ENCODE data around the gene MKI67. TPM values are rescaled to one million over a fixed set of nuclear protein-coding genes. Genes with fewer than 3 reads are reported as not detected.
A peak's percentile ranks its signal among the peaks of the same experiment; 100 is the strongest.

MKI67 gene
- total RNA-seq, 3 donors from 2014 or later = 5.4 to 5.7 (median 5.4) TPM

GRCh38 chr10:128073890-128074289 lies 52.3 kb downstream of the MKI67 start:
- H3K4me3 Mint-ChIP-seq = no peak overlapping the region
- ATAC-seq (no peak), DNase-seq (no peak)
- no peaks in the 10 kb centered on the region for H3K27me3 Mint-ChIP-seq (ENCODE audit: low read depth)
- no peaks in the 10 kb centered on the region for H3K9me3 Mint-ChIP-seq
- H3K36me3 Mint-ChIP-seq (ENCODE audit: insufficient read depth) = peaks cover 50% of the 10 kb centered on the region
- peaks cover 7% of the 10 kb centered on the region for H3K4me1 Mint-ChIP-seq (ENCODE audit: low read depth)

- H3K4me1 Mint-ChIP-seq (ENCODE audit: low read depth) = peaks cover 7% of the 10 kb centered on the region
- H3K4me3 Mint-ChIP-seq = no peak overlapping the region
- H3K36me3 Mint-ChIP-seq (ENCODE audit: insufficient read depth) = peaks cover 50% of the 10 kb centered on the region
- ATAC-seq (no peak), DNase-seq (no peak)
- H3K27me3 Mint-ChIP-seq (ENCODE audit: low read depth) = no peaks in the 10 kb centered on the region
- H3K9me3 Mint-ChIP-seq = no peaks in the 10 kb centered on the region
Measured at GRCh38 chr10:128072941-128073645, 53.1 kb downstream of the MKI67 start.

DNA sequence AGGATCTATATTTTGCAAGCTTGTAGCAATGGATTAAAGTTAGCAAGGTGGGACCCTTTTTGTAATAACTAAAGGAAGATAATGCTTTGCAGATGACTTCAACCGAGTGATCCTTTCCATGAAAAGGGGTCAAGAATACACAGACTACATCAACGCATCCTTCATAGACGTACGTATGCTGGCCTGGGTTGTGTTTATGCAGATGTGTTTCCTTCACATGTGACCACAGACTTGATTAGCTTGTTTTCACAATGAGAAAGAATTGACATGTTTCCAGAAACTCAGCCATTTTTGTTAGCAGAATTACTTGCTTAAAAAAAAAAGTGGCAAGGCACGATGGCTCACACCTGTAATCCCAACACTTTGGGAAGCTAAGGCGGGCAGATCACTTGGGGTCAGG lies 54.2 kb downstream of the MKI67 start:
- no peak for ATAC-seq
- Mint-ChIP-seq H3K4me3 (no peak overlapping the region), H3K36me3 (ENCODE audit: insufficient read depth) (peaks cover 55% of the 10 kb centered on the region), H3K9me3 (no peaks in the 10 kb centered on the region), H3K4me1 (ENCODE audit: low read depth) (peaks cover 11% of the 10 kb centered on the region), H3K27me3 (ENCODE audit: low read depth) (no peaks in the 10 kb centered on the region)
- DNase-seq = no peak

DNA sequence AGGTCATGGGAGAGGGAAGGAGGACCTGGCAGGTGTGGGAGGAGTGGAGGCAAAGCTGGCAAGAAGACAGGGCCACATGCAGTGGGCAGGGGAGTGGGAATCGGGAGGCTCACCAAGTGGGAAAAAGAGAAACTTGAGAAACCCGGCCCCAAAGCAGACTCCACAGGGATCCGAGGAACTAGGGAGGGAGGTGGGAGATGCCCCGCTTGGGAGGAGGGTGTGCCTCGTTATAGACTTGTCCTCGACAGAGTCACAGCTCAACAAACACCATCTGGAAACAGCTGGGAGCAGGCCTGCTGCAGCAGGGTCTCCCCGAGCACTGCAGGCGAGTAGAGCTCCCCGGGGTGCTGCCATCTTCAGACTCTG lies 54.8 kb downstream of the MKI67 start:
- no peak for DNase-seq
- ATAC-seq = no peak
- no peaks in the 10 kb centered on the region for H3K9me3 Mint-ChIP-seq
- peaks cover 59% of the 10 kb centered on the region for H3K36me3 Mint-ChIP-seq (ENCODE audit: insufficient read depth)
- H3K4me1 Mint-ChIP-seq (ENCODE audit: low read depth) = peaks cover 18% of the 10 kb centered on the region
- no peaks in the 10 kb centered on the region for H3K27me3 Mint-ChIP-seq (ENCODE audit: low read depth)
- no peak overlapping the region for H3K4me3 Mint-ChIP-seq

DNA sequence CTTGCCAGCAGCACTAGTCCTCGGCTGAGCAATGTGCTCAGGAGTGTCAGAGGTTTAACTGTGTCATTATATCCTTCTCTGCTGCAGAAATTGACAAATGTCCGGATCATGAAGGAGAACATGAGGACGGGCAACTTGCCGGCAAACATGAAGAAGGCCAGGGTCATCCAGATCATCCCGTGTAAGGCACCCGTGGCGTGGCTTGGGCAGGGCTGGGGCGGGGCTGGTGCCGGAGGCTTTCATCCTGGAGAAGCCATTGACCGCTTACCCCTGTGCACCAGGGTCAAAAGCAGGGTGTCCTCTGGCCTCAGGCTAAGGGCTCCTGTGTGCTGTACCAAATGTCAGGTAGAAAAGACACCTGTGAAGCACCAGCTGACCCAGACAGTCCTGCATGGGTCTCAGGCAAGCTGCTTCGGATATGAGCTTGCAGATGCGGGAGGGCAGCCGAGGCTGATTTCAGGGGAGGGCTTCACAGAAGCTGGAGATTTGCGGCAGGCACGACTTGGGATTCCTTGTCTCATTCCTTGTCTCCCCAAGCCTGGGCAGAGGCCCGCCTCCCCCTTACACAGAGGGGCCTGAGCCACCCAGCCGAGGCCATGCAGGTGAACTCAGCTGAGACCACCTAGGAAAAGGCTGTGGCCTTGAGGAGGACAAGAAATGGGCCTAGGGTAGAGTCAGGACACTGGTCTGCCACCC lies 55.4 kb downstream of the MKI67 start:
- H3K36me3 Mint-ChIP-seq (ENCODE audit: insufficient read depth) = peaks cover 62% of the 10 kb centered on the region
- H3K4me3 Mint-ChIP-seq = no peak overlapping the region
- DNase-seq = no peak
- no peaks in the 10 kb centered on the region for H3K27me3 Mint-ChIP-seq (ENCODE audit: low read depth)
- no peak for ATAC-seq
- peaks cover 23% of the 10 kb centered on the region for H3K4me1 Mint-ChIP-seq (ENCODE audit: low read depth)
- no peaks in the 10 kb centered on the region for H3K9me3 Mint-ChIP-seq

GRCh38 chr10:128070161-128070560 lies 56.1 kb downstream of the MKI67 start:
- H3K9me3 Mint-ChIP-seq = no peaks in the 10 kb centered on the region
- DNase-seq = no peak
- peaks cover 63% of the 10 kb centered on the region for H3K36me3 Mint-ChIP-seq (ENCODE audit: insufficient read depth)
- no peak overlapping the region for H3K4me3 Mint-ChIP-seq
- ATAC-seq = no peak
- H3K4me1 Mint-ChIP-seq (ENCODE audit: low read depth) = peaks cover 30% of the 10 kb centered on the region
- no peaks in the 10 kb centered on the region for H3K27me3 Mint-ChIP-seq (ENCODE audit: low read depth)

- peaks cover 37% of the 10 kb centered on the region for H3K4me1 Mint-ChIP-seq (ENCODE audit: low read depth)
- ATAC-seq (no peak), DNase-seq (peak; percentile 79)
- H3K36me3 Mint-ChIP-seq (ENCODE audit: insufficient read depth) = peaks cover 61% of the 10 kb centered on the region
- no peak overlapping the region for H3K4me3 Mint-ChIP-seq
- no peaks in the 10 kb centered on the region for H3K9me3 Mint-ChIP-seq
- no peaks in the 10 kb centered on the region for H3K27me3 Mint-ChIP-seq (ENCODE audit: low read depth)
Measured at GRCh38 chr10:128069351-128070051, 56.7 kb downstream of the MKI67 start.

- ATAC-seq = no peak
- Mint-ChIP-seq H3K27me3 (ENCODE audit: low read depth) (no peaks in the 10 kb centered on the region), H3K36me3 (ENCODE audit: insufficient read depth) (peaks cover 56% of the 10 kb centered on the region), H3K9me3 (no peaks in the 10 kb centered on the region), H3K4me3 (no peak overlapping the region), H3K4me1 (ENCODE audit: low read depth) (peaks cover 44% of the 10 kb centered on the region)
- no peak for DNase-seq
Measured at GRCh38 chr10:128068398-128069285, 57.6 kb downstream of the MKI67 start.

- Mint-ChIP-seq H3K9me3 (no peaks in the 10 kb centered on the region), H3K4me1 (ENCODE audit: low read depth) (peaks cover 47% of the 10 kb centered on the region), H3K27me3 (ENCODE audit: low read depth) (no peaks in the 10 kb centered on the region), H3K36me3 (ENCODE audit: insufficient read depth) (peaks cover 55% of the 10 kb centered on the region), H3K4me3 (no peak overlapping the region)
- no peak for ATAC-seq
- no peak for DNase-seq
Measured at GRCh38 chr10:128067691-128068397, 58.4 kb downstream of the MKI67 start.

GRCh38 chr10:128066870-128067382 lies 59.3 kb downstream of the MKI67 start:
- H3K4me3 Mint-ChIP-seq = no peak overlapping the region
- DNase-seq (no peak), ATAC-seq (no peak)
- peaks cover 56% of the 10 kb centered on the region for H3K4me1 Mint-ChIP-seq (ENCODE audit: low read depth)
- no peaks in the 10 kb centered on the region for H3K9me3 Mint-ChIP-seq
- H3K27me3 Mint-ChIP-seq (ENCODE audit: low read depth) = no peaks in the 10 kb centered on the region
- peaks cover 56% of the 10 kb centered on the region for H3K36me3 Mint-ChIP-seq (ENCODE audit: insufficient read depth)

GRCh38 chr10:128065881-128066534 lies 60.2 kb downstream of the MKI67 start:
- H3K36me3 Mint-ChIP-seq (ENCODE audit: insufficient read depth) = peaks cover 59% of the 10 kb centered on the region
- no peaks in the 10 kb centered on the region for H3K27me3 Mint-ChIP-seq (ENCODE audit: low read depth)
- H3K9me3 Mint-ChIP-seq = no peaks in the 10 kb centered on the region
- peaks cover 63% of the 10 kb centered on the region for H3K4me1 Mint-ChIP-seq (ENCODE audit: low read depth)
- no peak overlapping the region for H3K4me3 Mint-ChIP-seq
- DNase-seq (no peak), ATAC-seq (no peak)

DNA sequence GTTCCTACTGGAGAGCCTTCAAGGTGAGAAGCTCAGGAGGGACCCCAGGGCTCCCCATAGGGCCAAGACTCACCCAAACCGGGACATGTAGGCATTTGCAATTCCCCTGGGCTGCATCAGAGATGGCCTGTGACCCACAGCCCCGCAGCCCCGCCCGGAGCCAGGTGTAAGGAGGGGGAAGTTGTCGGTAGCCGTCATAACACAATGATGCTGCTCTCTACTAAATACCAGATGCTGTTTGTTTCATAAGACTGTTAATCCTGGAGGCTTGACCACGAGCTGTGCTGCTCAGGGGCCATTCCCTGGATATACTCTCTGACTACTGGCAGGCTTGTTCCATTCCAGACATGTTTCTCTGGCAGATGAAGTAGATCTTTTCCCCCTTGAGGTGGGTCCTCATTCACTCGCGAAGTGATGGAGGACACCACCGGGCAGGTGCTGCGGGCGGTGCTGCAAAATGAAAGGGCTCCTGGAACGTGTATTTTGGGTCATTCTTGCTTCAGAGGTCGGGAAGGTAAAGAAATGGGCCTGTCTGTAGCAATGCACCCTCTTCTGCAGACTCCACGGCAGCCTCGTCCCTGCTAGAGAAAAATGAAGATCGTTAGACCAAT lies 61.1 kb downstream of the MKI67 start:
- no peak for DNase-seq
- ATAC-seq = no peak
- Mint-ChIP-seq H3K27me3 (ENCODE audit: low read depth) (no peaks in the 10 kb centered on the region), H3K4me1 (ENCODE audit: low read depth) (peaks cover 71% of the 10 kb centered on the region), H3K9me3 (no peaks in the 10 kb centered on the region), H3K4me3 (peak overlapping the region; percentile 78), H3K36me3 (ENCODE audit: insufficient read depth) (peaks cover 66% of the 10 kb centered on the region)
